Stomach smooth muscle (tissue), 2 donors: ENCODE measurements around the gene ZNF775.
A peak's percentile ranks its signal among the peaks of the same experiment; 100 is the strongest.

Source experiments
- H3K27ac ChIP-seq: one replicate; pipeline ENCODE4 v1.7.0; 2013; ENCODE audit warnings: mild to moderate bottlenecking, low read length, inconsistent platforms
- H3K27me3 ChIP-seq, 2 donors: one replicate each; pipeline ENCODE4 v1.7.0; 2013; ENCODE audit warnings: low read length in 2 of 2; ENCODE audit not compliant: insufficient read depth in 2 of 2, control insufficient read depth in 1 of 2
- H3K36me3 ChIP-seq, 2 donors: one replicate each; pipeline ENCODE4 v1.7.0; 2013; ENCODE audit warnings: low read length in 2 of 2; ENCODE audit not compliant: control insufficient read depth in 2 of 2, insufficient read depth in 2 of 2
- H3K4me1 ChIP-seq: one replicate; pipeline ENCODE4 v1.7.0; 2013; ENCODE audit warnings: low read length; ENCODE audit not compliant: control insufficient read depth, insufficient read depth
- H3K4me3 ChIP-seq, 2 donors: one replicate each; pipeline ENCODE4 v1.7.0; 2013; ENCODE audit warnings: low read length in 2 of 2
- H3K9ac ChIP-seq, 2 donors: one replicate each; pipeline ENCODE4 v1.7.0; 2013; ENCODE audit warnings: low read length in 2 of 2, mild to moderate bottlenecking in 1 of 2
- H3K9me3 ChIP-seq, 2 donors: one replicate each; pipeline ENCODE4 v1.7.0; 2013; ENCODE audit warnings: low read length in 2 of 2; ENCODE audit not compliant: control insufficient read depth in 2 of 2
- donor health status: healthy.
- donor health status: Pancreatic carcinoma.

The ZNF775 gene

DNA sequence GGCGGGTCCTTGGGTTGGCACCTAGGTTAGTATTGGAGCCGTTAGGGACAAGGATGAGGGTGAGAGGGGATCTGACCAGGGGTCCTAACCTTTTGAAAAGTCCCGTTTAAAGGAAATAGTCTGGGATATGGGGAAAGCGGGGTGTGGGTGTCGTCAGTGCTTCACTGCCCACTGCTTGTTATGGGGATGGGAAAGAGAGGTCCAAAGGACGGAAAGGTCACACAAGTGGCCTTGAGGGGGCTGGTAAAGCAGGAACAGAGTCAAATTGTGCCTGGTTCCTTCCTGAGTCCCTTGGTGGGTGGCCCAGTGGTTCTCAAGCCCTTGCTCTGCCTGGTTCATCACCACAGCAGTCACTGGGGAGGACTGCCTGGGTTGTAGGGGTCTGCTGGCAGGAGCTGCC is 2.6 kb upstream of the ZNF775 start:
- H3K36me3 ChIP-seq = peaks cover 8 to 11% of the 10 kb centered on the region in 2 donors
- H3K4me3 ChIP-seq = no peak overlapping the region
- H3K9me3 ChIP-seq = no peaks in the 10 kb centered on the region
- H3K4me1 ChIP-seq = peaks cover 26% of the 10 kb centered on the region
- peak overlapping the region; percentile 24 for H3K27ac ChIP-seq
- H3K27me3 ChIP-seq = no peaks in the 10 kb centered on the region
- no peak overlapping the region for H3K9ac ChIP-seq

GRCh38 chr7:150377196-150377595 is 1.9 kb upstream of the ZNF775 start:
- no peak overlapping the region for H3K27ac ChIP-seq

DNA sequence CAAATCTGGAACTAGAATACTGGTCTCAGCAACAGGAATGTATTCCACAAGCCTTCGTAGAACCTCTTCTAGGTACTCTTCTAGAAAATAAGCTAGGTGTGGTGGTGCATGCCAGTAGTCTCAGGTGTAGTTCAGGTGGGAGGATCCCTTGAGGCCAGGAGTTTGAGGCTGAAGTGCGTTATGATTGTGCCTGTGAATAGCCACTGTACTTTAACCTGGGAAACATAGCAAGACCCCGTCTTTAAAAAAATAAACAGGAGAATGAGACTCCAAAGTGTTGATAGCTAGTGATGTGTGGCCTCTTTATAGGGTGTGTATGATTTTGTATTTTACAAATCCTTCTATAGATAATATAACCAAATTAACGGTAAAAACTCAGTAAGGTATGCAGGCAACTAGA is 1.5 kb upstream of the ZNF775 start:
- H3K36me3 ChIP-seq = peaks cover 5 to 11% of the 10 kb centered on the region in 2 donors
- H3K4me1 ChIP-seq = peaks cover 32% of the 10 kb centered on the region
- no peak overlapping the region for H3K4me3 ChIP-seq
- H3K9ac ChIP-seq = no peak overlapping the region
- peak overlapping the region; percentile 77 for H3K27ac ChIP-seq
- H3K9me3 ChIP-seq = no peaks in the 10 kb centered on the region
- H3K27me3 ChIP-seq = no peaks in the 10 kb centered on the region

More at GRCh38 chr7:150377196-150377595, 1.9 kb upstream of the ZNF775 start:
- Histone ChIP-seq H3K4me3 (no peak overlapping the region), H3K9me3 (no peaks in the 10 kb centered on the region), H3K27me3 (no peaks in the 10 kb centered on the region), H3K4me1 (peaks cover 29% of the 10 kb centered on the region), H3K9ac (no peak overlapping the region), H3K36me3 (peaks cover 8 to 11% of the 10 kb centered on the region in 2 donors)

DNA sequence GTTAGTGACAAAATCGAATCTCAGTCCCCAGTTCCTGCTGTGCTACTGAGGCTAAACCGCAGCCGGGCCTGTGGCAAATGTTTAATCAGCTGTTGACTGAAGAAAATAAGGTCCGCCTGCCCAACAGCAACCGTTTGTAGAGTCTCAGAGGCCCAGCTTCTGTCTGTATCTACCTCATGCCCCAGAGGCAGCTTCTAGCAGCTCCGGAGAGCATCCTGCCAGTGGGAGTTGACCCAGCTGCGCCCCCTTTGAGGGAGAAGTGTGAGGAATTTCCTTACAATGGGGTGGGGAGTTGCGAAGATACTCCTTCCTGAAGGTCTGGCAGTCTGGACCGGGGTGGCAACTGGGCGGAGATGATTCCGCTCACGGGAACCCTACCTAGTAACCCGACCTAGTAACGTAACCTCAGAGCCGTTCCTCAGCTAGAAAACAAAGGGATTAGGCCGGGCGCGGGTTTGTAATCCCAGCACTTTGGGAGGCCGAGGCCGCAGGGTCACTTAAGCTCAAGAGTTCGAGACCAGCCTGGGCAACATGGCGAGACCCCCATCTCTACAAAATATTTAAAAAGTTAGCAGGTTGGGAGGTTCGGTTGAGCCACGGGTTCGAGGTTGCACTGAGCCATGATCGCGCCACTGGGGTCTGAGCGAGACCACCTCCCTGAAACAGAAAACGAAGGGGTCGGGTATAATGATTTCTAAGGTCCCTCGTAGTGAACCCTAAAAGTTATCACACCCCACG is 846 bp upstream of the ZNF775 start:
- Histone ChIP-seq H3K9me3 (no peaks in the 10 kb centered on the region), H3K27ac (peak overlapping the region; percentile 77), H3K4me1 (peaks cover 34% of the 10 kb centered on the region), H3K36me3 (peaks cover 5 to 7% of the 10 kb centered on the region in 2 donors), H3K9ac (peak overlapping the region; percentile 85 to 92), H3K27me3 (no peaks in the 10 kb centered on the region), H3K4me3 (peak overlapping the region; percentile 76 to 87)

DNA sequence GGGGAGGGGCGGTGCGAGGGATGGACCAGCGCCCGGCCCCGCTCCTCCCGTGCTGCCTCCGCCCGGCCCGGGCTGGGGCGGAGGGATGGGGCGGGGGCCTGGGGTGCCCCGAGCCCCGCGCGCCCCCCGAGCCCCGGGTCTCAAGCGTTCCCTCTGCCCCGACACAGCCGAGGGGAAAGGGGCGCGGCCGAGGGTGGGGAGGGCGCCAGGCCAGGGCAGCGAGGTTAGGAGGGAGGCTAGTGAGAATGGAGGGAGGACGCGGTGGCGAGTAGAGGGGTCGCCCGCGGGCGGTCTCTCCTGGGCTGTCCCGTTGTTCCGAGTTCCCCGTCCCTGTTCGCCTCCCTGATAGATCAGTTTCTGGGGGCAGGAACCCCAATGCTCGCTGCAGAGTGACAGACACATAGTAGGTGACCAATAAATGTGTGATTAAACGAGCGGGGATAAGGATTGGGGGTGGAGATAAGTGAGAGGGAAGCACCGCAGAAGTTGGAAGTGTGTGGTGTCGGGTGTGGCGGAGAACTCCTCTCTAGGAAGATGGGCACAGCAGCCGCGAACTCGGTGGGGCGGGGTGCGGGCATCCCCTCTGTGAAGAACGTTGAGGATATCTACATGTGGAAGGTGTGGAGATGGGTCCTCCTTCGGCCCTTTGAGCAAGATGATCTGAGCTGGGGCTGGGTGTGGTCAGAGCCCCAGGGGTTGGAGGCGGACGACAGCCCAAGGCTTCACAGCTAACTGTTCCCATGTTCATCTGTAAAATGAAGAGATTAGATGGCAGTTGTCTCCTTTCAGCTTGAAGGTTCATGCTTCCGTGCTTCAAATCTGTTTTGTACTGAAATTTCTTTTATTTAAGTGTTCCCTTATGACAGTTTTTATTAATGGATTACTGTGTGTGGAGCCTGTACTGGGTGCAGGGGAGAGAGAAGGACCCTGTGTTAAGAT is 580 bp downstream of the ZNF775 start:
- no peaks in the 10 kb centered on the region for H3K9me3 ChIP-seq
- no peaks in the 10 kb centered on the region for H3K36me3 ChIP-seq
- peaks cover 37% of the 10 kb centered on the region for H3K4me1 ChIP-seq
- no peaks in the 10 kb centered on the region for H3K27me3 ChIP-seq
- H3K27ac ChIP-seq = peak overlapping the region; percentile 67
- peak overlapping the region; percentile 77 to 84 for H3K9ac ChIP-seq
- H3K4me3 ChIP-seq = peak overlapping the region; percentile 80 to 87

- H3K36me3 ChIP-seq = no peaks in the 10 kb centered on the region
- H3K4me3 ChIP-seq = peak overlapping the region; percentile 80 to 87
- H3K4me1 ChIP-seq = peaks cover 37% of the 10 kb centered on the region
- H3K9ac ChIP-seq = peak overlapping the region in 1 of 2 donors; percentile 77
- no peak overlapping the region for H3K27ac ChIP-seq
- H3K9me3 ChIP-seq = no peaks in the 10 kb centered on the region
- H3K27me3 ChIP-seq = no peaks in the 10 kb centered on the region
Observed at GRCh38 chr7:150380463-150380862, 1.3 kb downstream of the ZNF775 start.

- H3K9me3 ChIP-seq = no peaks in the 10 kb centered on the region
- peaks cover 37% of the 10 kb centered on the region for H3K4me1 ChIP-seq
- no peak overlapping the region for H3K9ac ChIP-seq
- H3K27me3 ChIP-seq = no peaks in the 10 kb centered on the region
- no peak overlapping the region for H3K27ac ChIP-seq
- H3K4me3 ChIP-seq = no peak overlapping the region
- H3K36me3 ChIP-seq = no peaks in the 10 kb centered on the region
Observed at GRCh38 chr7:150381096-150381495, 2.0 kb downstream of the ZNF775 start.

GRCh38 chr7:150381785-150382122 is 2.6 kb downstream of the ZNF775 start:
- Histone ChIP-seq H3K4me1 (peaks cover 37% of the 10 kb centered on the region), H3K9ac (no peak overlapping the region), H3K27me3 (no peaks in the 10 kb centered on the region), H3K4me3 (no peak overlapping the region), H3K36me3 (no peaks in the 10 kb centered on the region), H3K9me3 (no peaks in the 10 kb centered on the region), H3K27ac (no peak overlapping the region)

- no peak overlapping the region for H3K9ac ChIP-seq
- peaks cover 37% of the 10 kb centered on the region for H3K4me1 ChIP-seq
- no peak overlapping the region for H3K4me3 ChIP-seq
- no peaks in the 10 kb centered on the region for H3K27me3 ChIP-seq
- no peaks in the 10 kb centered on the region for H3K9me3 ChIP-seq
- H3K27ac ChIP-seq = no peak overlapping the region
- no peaks in the 10 kb centered on the region for H3K36me3 ChIP-seq
Observed at GRCh38 chr7:150382123-150382843, 3.2 kb downstream of the ZNF775 start.

- H3K9me3 ChIP-seq = no peaks in the 10 kb centered on the region
- peaks cover 34% of the 10 kb centered on the region for H3K4me1 ChIP-seq
- H3K27me3 ChIP-seq = no peaks in the 10 kb centered on the region
- H3K9ac ChIP-seq = no peak overlapping the region
- no peak overlapping the region for H3K4me3 ChIP-seq
- H3K27ac ChIP-seq = no peak overlapping the region
- no peaks in the 10 kb centered on the region for H3K36me3 ChIP-seq
Observed at GRCh38 chr7:150382844-150383225, 3.7 kb downstream of the ZNF775 start.
